ENCODE results near the gene PDZRN4.

The PDZRN4 gene

DNA sequence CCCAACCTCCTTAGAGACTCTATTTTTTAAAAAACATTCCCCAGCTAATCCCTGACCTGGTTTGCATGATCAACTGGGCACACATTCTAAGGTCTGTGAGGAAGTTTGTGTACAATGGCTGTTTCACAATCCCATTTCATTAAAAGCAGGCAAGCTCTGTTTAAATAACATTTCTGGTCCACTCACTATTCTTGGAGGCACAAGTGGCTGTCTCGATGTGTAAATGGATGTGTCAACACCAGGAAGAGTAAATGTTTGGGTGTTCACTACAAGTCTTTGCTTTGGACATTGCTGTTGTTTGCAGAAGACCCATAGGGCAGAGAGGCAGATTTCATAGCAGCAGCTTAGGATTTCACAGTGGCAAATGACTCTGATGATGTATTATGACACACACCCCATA lies 98.3 kb downstream of the PDZRN4 start:
- TF ChIP-seq, protein P1, sequence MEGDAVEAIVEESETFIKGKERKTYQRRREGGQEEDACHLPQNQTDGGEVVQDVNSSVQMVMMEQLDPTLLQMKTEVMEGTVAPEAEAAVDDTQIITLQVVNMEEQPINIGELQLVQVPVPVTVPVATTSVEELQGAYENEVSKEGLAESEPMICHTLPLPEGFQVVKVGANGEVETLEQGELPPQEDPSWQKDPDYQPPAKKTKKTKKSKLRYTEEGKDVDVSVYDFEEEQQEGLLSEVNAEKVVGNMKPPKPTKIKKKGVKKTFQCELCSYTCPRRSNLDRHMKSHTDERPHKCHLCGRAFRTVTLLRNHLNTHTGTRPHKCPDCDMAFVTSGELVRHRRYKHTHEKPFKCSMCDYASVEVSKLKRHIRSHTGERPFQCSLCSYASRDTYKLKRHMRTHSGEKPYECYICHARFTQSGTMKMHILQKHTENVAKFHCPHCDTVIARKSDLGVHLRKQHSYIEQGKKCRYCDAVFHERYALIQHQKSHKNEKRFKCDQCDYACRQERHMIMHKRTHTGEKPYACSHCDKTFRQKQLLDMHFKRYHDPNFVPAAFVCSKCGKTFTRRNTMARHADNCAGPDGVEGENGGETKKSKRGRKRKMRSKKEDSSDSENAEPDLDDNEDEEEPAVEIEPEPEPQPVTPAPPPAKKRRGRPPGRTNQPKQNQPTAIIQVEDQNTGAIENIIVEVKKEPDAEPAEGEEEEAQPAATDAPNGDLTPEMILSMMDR (IDR thresholded peaks at IDR 0.05; ENCODE audit: low read depth, low read length), result no peak
- DNase-seq (ENCODE audit: extremely low read depth, low read depth), result no peak

DNA sequence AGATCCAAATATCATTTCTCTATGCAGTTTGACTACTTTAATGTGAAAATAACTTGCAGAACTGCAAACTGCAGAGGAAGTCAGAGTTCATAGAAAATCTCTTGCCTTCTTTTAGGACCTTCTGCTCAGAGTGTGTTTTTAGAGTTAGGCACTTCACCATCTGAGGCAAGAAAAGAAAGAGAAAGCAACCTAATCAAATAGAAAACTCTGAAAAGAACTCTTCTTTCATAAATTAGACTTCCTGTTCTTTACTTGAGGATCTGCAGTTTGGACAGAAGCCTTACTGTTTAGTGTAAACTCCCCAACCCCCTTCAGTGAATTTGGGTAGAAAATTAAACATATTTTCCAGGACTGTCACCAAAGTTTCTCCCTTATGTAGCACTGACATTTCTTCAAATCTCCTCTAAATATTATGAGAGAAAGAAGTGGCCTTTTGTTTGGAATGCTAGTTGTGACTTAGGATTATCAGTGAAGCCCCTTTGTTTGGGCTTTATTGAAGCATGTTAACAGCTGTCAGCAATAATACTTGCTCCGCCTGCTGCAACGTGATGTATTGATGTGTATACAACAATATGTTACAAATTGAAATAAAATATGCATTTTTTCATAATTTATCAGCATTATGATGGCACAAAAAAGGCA lies 99.5 kb downstream of the PDZRN4 start:
- TF ChIP-seq, protein P1 (IDR thresholded peaks at IDR 0.05; ENCODE audit: low read depth, low read length), result no peak
- no peak for DNase-seq (ENCODE audit: extremely low read depth, low read depth)

DNA sequence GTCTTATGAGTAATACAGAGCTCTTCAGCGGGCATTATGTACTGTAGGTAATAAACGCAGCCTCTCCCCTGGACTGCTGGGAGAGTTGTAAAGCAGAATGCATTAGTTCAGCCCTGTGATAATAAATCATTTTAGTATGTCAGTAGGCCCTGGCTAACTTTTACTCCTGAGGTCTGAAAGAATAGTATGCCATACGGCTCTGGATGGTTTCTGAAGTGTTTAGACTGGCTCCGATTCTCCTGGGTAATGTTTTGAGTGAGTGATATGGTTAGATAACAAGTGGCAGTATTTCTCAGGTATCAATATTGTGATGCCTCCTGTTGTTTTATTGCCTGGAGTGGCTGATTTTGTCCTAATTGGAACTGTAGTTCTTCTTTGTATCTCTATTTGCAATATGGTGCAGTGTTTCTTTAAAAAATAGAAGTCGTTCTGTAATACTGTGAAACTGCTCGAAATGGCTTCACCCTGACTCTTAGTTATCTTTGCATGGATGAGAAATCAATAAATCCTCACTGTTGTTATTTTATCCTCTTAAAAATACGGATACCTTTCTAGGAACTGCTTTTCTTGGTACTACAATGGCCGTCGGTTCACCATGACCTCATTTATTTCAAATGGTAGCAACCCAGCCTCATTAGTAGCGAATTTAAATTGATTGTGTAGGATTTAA lies 100.2 kb downstream of the PDZRN4 start:
- TF ChIP-seq, protein P1 (IDR thresholded peaks at IDR 0.05; ENCODE audit: low read depth, low read length), result no peak

DNA sequence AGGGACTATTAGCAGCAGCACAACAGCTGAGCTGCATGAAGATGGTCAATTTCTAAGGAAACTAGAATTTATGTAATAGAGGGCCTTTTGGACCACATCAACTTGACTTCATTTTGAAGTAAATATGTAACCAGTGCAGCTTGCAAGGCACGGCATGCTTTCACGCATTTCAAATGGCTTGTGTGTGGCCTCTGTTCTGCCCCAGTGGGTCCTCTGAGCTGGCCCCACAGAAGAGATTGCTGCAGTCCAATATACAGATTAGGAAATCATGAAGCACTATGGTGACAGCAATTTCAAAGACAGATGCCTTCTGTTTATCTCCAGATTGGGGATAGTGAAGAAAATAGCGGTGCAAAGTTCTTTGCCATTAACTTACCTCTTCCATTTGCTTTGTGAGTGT lies 101.4 kb downstream of the PDZRN4 start:
- TF ChIP-seq, protein P1 (IDR thresholded peaks at IDR 0.05; ENCODE audit: low read depth, low read length), result no peak
- no peak for DNase-seq (ENCODE audit: extremely low read depth, low read depth)

More for the DNA sequence above, 100.2 kb downstream of the PDZRN4 start:
- no peak for DNase-seq (ENCODE audit: extremely low read depth, low read depth)

DNA sequence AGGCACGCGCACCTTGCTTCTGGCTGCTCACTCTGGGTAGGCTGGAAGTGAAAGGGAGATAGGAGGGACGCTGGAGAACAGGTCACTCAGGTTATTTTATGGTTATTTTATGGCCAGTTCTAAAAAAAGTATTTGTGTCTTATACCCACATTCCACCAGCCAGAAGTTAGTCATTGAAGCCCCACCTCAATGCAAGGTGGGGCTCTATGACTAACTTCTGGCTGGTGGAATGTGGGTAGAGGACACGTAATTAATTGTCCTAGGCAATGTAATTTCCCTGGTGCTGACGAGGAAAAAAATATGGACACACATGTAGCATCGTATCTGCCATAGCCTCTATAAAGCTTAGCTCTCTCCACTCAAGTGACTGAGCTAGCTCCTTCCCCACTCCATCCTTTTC lies 104.9 kb downstream of the PDZRN4 start:
- TF ChIP-seq, protein P1 (IDR thresholded peaks at IDR 0.05; ENCODE audit: low read depth, low read length), result no peak
- DNase-seq (ENCODE audit: extremely low read depth, low read depth), result no peak

DNA sequence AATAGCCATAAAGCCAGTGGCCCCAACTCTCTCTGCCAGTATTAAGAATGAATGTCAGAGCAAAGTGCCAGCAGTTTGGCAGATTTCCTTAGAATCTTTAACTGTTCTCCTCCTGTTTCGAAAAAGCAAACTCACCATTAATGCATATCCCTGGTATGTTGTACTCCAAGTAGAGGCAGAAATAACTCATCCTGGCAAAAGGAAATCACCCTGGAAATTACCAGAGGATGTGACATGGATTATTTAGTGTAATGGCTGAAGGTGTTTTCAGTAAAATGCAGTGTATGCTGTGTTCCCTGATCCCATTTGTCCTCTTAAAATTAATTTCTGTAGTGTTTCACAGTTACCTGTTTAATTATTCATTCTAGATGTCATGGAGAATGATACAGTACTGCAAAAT lies 105.3 kb downstream of the PDZRN4 start:
- TF ChIP-seq, protein P1 (IDR thresholded peaks at IDR 0.05; ENCODE audit: low read depth, low read length), result no peak
- no peak for DNase-seq (ENCODE audit: extremely low read depth, low read depth)

DNA sequence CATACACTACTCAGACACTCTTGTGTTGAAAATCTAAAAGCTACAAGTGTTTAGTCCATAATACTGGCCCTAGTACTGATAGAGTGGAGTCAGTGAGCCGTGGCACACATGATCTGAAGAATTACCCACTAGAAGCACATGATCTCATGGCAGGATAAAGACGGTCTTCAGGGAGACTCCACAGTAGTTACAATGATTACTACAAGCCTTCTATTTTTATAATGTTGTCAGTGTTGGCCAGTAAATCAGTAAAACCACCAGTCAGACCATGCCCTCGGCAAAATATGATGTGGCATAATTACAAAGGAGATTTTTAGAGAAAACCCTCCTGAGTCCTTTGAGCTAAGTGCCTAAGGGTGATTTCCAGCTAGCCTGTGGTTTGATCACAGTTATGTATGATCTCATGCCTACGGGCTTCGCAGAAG lies 114.9 kb downstream of the PDZRN4 start:
- TF ChIP-seq, protein P1 (IDR thresholded peaks at IDR 0.05; ENCODE audit: low read depth, low read length), result no peak
- DNase-seq (ENCODE audit: extremely low read depth, low read depth), result no peak

Measured in AG09319 (cell line).